Colonic mucosa (tissue), 4 donors: ENCODE results near the gene PRR5L. TPM values are rescaled to one million over a fixed set of nuclear protein-coding genes. Genes with fewer than 3 reads are reported as not detected.
A peak's percentile ranks its signal among the peaks of the same experiment; 100 is the strongest.

Experiments
- DNase-seq: peaks from one replicate; pipeline ENCODE4 v3.0.0-alpha.2; 2020
- H3K27ac ChIP-seq: fragments of 200-600 bp; one replicate; pipeline ENCODE4 v1.8.0; 2021
- H3K27me3 ChIP-seq: fragments of 200-600 bp; one replicate; pipeline ENCODE4 v1.8.0; 2021
- H3K36me3 ChIP-seq: fragments of 200-600 bp; one replicate; pipeline ENCODE4 v1.8.0; 2021
- H3K4me1 ChIP-seq: fragments of 200-600 bp; one replicate; pipeline ENCODE4 v1.8.0; 2021; ENCODE audit warnings: mild to moderate bottlenecking
- H3K4me3 ChIP-seq: fragments of 200-600 bp; one replicate; pipeline ENCODE4 v1.8.0; 2021
- H3K9ac ChIP-seq, 2 donors: one replicate each; pipeline ENCODE4 v1.7.0; 2013; ENCODE audit warnings: control low read depth in 2 of 2, low read depth in 2 of 2, low read length in 2 of 2
- H3K9me3 ChIP-seq: fragments of 200-600 bp; one replicate; pipeline ENCODE4 v1.8.0; 2021
- CTCF ChIP-seq: fragments of 200-600 bp; IDR thresholded peaks from one replicate; pipeline ENCODE4 v1.8.0; 2022; ENCODE audit warnings: antibody characterized with exemption, mild to moderate bottlenecking
- intact Hi-C: fragments of 100-400 bp; cut with DNase I; formaldehyde crosslinking; loops from one replicate; pipeline ENCODE4 v1.14.1; 2022
- total RNA-seq, 2 donors: library from RNA; stranded (reverse); fragmentation: NEBNext Ultra II Directional in 1 of 2; extraction: Animal tissue kit (Norgen Biotek cat#: 25700) in 1 of 2; gene quantifications; one replicate each; pipeline ENCODE4 v1.2.1, GENCODE V29; 2021
- donor health status: healthy.
- donor health status: DM: no; HTN: no; CAD: no.
- donor health status: DM: no; HTN: no; CAD: no.

PRR5L gene, protein sequence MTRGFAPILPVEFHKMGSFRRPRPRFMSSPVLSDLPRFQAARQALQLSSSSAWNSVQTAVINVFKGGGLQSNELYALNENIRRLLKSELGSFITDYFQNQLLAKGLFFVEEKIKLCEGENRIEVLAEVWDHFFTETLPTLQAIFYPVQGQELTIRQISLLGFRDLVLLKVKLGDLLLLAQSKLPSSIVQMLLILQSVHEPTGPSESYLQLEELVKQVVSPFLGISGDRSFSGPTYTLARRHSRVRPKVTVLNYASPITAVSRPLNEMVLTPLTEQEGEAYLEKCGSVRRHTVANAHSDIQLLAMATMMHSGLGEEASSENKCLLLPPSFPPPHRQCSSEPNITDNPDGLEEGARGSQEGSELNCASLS
- total RNA-seq, result 100 to 1,000 TPM in 1 of 2 donors, 10 to 100 TPM in 1; 80.9 to 169 TPM

- peak; percentile 17 for DNase-seq
- TF ChIP-seq CTCF, result no peak
- H3K27ac ChIP-seq, result peak within 1 kb of the TSS; percentile 25
- H3K9me3 ChIP-seq, result no peaks in the 10 kb centered on the region
- H3K4me1 ChIP-seq, result peaks cover under 1% of the 10 kb centered on the region
- H3K27me3 ChIP-seq, result no peaks in the 10 kb centered on the region
- peak within 1 kb of the TSS in 1 of 2 donors; percentile 61 for H3K9ac ChIP-seq
- intact Hi-C loops, result loop anchor here (10.0 kb wide), 1 partner anchor 159 kb away; no protein-coding TSS in a partner anchor
- H3K4me3 ChIP-seq, result no peak within 1 kb of the TSS
- H3K36me3 ChIP-seq, result no peaks in the 10 kb centered on the region
Observed at GRCh38 chr11:36295926-36296325, at the start of gene PRR5L. TSS of gene PRR5L (plus strand) at chr11:36296288. CDS start at chr11:36401122, 104,834 bp downstream.

GRCh38 chr11:36247493-36247892, 48.6 kb upstream of the PRR5L start:
- DNase-seq, result no peak

DNA sequence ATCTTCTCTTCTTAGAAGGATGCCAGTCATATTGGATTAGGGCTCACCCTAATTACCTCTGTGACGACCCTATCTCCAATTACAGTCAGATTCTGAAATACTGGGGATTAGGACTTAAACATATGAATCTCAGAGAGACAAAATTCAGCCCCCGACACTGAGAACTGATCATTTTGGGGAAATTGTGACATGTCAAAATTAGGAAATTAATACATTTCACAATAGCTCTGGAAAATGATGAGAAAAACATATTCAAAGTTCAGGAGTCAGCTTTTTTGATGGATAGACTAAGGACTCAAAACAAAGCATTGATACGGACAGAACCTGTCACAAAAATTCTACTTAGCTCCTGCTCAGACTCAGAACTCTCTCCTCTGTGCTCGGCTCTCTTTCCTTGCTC, 47.7 kb upstream of the PRR5L start:
- no peak for TF ChIP-seq CTCF

More at GRCh38 chr11:36247493-36247892, 48.6 kb upstream of the PRR5L start:
- no peaks in the 10 kb centered on the region for H3K27me3 ChIP-seq
- TF ChIP-seq CTCF, result no peak
- no peaks in the 10 kb centered on the region for H3K4me1 ChIP-seq
- H3K4me3 ChIP-seq, result no peak overlapping the region
- H3K9ac ChIP-seq, result no peak overlapping the region
- no peak overlapping the region for H3K27ac ChIP-seq
- intact Hi-C loops, result no loop called here
- H3K9me3 ChIP-seq, result no peaks in the 10 kb centered on the region
- H3K36me3 ChIP-seq, result no peaks in the 10 kb centered on the region

GRCh38 chr11:36249246-36249645, 46.8 kb upstream of the PRR5L start:
- H3K36me3 ChIP-seq, result no peaks in the 10 kb centered on the region
- H3K9me3 ChIP-seq, result no peaks in the 10 kb centered on the region
- no peak overlapping the region for H3K9ac ChIP-seq
- no peaks in the 10 kb centered on the region for H3K4me1 ChIP-seq
- DNase-seq, result no peak
- intact Hi-C loops, result no loop called here
- no peak overlapping the region for H3K27ac ChIP-seq
- no peaks in the 10 kb centered on the region for H3K27me3 ChIP-seq
- no peak overlapping the region for H3K4me3 ChIP-seq
- TF ChIP-seq CTCF, result no peak

More for the DNA sequence above, 47.7 kb upstream of the PRR5L start:
- H3K36me3 ChIP-seq, result no peaks in the 10 kb centered on the region
- intact Hi-C loops, result no loop called here
- no peaks in the 10 kb centered on the region for H3K27me3 ChIP-seq
- H3K9me3 ChIP-seq, result no peaks in the 10 kb centered on the region
- DNase-seq, result no peak
- no peaks in the 10 kb centered on the region for H3K4me1 ChIP-seq
- no peak overlapping the region for H3K4me3 ChIP-seq
- H3K27ac ChIP-seq, result no peak overlapping the region
- no peak overlapping the region for H3K9ac ChIP-seq

DNA sequence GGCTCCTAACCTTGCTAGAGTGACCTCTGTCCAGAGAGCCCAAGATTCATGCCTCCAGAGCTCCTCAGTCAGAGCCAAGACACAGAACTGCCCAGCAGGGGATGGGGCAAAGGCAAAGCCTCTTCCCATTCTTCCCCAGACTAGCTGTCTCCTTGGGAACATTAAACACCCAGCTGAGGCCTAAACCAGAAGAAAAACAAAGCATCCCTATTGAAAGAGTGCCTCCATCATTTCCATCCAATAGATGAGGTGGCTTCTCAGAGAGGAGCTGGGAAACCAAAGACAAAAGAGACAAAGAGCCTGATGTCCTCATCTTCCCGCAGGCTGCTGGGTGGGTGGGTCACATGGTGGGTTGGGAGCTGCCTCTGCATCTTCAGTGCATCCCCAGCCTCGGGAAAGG, 44.3 kb upstream of the PRR5L start:
- intact Hi-C loops, result no loop called here
- no peaks in the 10 kb centered on the region for H3K4me1 ChIP-seq
- no peak for DNase-seq

More for the DNA sequence above, 44.3 kb upstream of the PRR5L start:
- Histone ChIP-seq H3K36me3 (no peaks in the 10 kb centered on the region), H3K9me3 (no peaks in the 10 kb centered on the region), H3K27ac (no peak overlapping the region), H3K27me3 (no peaks in the 10 kb centered on the region), H3K9ac (no peak overlapping the region), H3K4me3 (no peak overlapping the region)
- no peak for TF ChIP-seq CTCF
